Keratinocyte (primary cell): ENCODE results near the gene ZBTB38. TPM values are rescaled to one million over a fixed set of nuclear protein-coding genes. Genes with fewer than 3 reads are reported as not detected.

ENCODE experiments used
- DNase-seq: peaks from one replicate; pipeline ENCODE4 v3.0.0-alpha.2; 2011; ENCODE audit warnings: low read depth, missing footprints, low spot score
- FAIRE-seq: peaks from 2 replicates; lab custom pipeline; 2011; peaks lifted over from hg19 to GRCh38; lab: Jason Lieb, UNC
- H2AFZ ChIP-seq: 2 replicates; pipeline ENCODE4 v1.6.0; 2012; ENCODE audit warnings: low read length, control low read depth, inconsistent platforms; ENCODE audit not compliant: control insufficient read depth
- H3K27ac ChIP-seq: 2 replicates; pipeline ENCODE4 v1.5.1; 2011; ENCODE audit warnings: low read length; ENCODE audit not compliant: control insufficient read depth, insufficient read depth
- H3K27me3 ChIP-seq: 3 replicates; pipeline ENCODE4 v1.6.0; 2011; ENCODE audit warnings: low read length; ENCODE audit not compliant: control insufficient read depth, insufficient read depth; ENCODE audit errors: extremely low read depth
- H3K36me3 ChIP-seq, 2 experiments: 2 replicates in 1 of 2; 3 replicates in 1 of 2; pipeline ENCODE4 v1.5.1; 2011; ENCODE audit warnings: low read length in 2 of 2, mild to moderate bottlenecking in 1 of 2; ENCODE audit not compliant: control insufficient read depth in 2 of 2, insufficient read depth in 2 of 2; ENCODE audit errors: extremely low read depth in 1 of 2
- H3K4me1 ChIP-seq: 3 replicates; pipeline ENCODE4 v1.5.1; 2011; ENCODE audit warnings: low read length; ENCODE audit not compliant: control insufficient read depth, insufficient read depth; ENCODE audit errors: extremely low read depth
- H3K4me2 ChIP-seq: 3 replicates; pipeline ENCODE4 v1.6.0; 2011; ENCODE audit warnings: low read depth, low read length; ENCODE audit not compliant: control insufficient read depth, insufficient read depth; ENCODE audit errors: extremely low read depth
- H3K4me3 ChIP-seq, 3 experiments: fragments of 200-600 bp in 1 of 3; sonication (generic) in 1 of 3; 2 replicates in 2 of 3; 3 replicates in 1 of 3; pipeline ENCODE4 v1.5.1; 2011 to 2016; ENCODE audit warnings: low read length in 3 of 3, mild to moderate bottlenecking in 3 of 3, control low read depth in 2 of 3, inconsistent platforms in 1 of 3, low read depth in 1 of 3, mixed read lengths in 1 of 3, mixed run types in 1 of 3, moderate library complexity in 1 of 3; ENCODE audit not compliant: control insufficient read depth in 2 of 3, insufficient read depth in 2 of 3; ENCODE audit errors: extremely low read depth in 1 of 3
- H3K79me2 ChIP-seq: 2 replicates; pipeline ENCODE4 v1.6.0; 2012; ENCODE audit warnings: low read length; ENCODE audit not compliant: control insufficient read depth, insufficient read depth
- H3K9ac ChIP-seq: 3 replicates; pipeline ENCODE4 v1.6.0; 2011; ENCODE audit warnings: low read length; ENCODE audit not compliant: control insufficient read depth, insufficient read depth; ENCODE audit errors: extremely low read depth
- H3K9me1 ChIP-seq: 3 replicates; pipeline ENCODE4 v1.6.0; 2011; ENCODE audit warnings: low read length; ENCODE audit not compliant: control insufficient read depth, insufficient read depth; ENCODE audit errors: extremely low read depth
- H3K9me3 ChIP-seq: 2 replicates; pipeline ENCODE4 v1.5.1; 2012; ENCODE audit warnings: low read depth, low read length; ENCODE audit not compliant: control insufficient read depth
- H4K20me1 ChIP-seq: 3 replicates; pipeline ENCODE4 v1.6.0; 2011; ENCODE audit warnings: low read length; ENCODE audit not compliant: control insufficient read depth, insufficient read depth; ENCODE audit errors: extremely low read depth
- EZH2 ChIP-seq: IDR thresholded peaks from one replicate; pipeline ENCODE4 v1.6.1; 2012; ENCODE audit warnings: inconsistent platforms, mild to moderate bottlenecking, low read length, moderate library complexity
- dilution Hi-C: fragments of 300-500 bp; cut with MboI; formaldehyde crosslinking; loops from one replicate; pipeline ENCODE4 v1.7.0; 2020; ENCODE audit warnings: low sequenced_read_pairs; ENCODE audit not compliant: extremely low pct_ligation_motif_present
- polyA plus RNA-seq, 5 experiments: library from polyadenylated mRNA; depleted of rRNA in 3 of 5; stranded (reverse) in 3 of 5; stranded (forward) in 1 of 5; unstranded in 1 of 5; fragments of >200 nt; gene quantifications; 1 replicate in 1 of 5; 2 replicates in 3 of 5; 3 replicates in 1 of 5; pipeline versions ENCODE4 v1.2.1 to v1.2.3, GENCODE V29; 2011 to 2012; ENCODE audit warnings: missing spikeins in 2 of 5, low read depth in 1 of 5, low replicate concordance in 1 of 5
- TF ChIP-seq, protein P1 (sequence below), 3 experiments: IDR thresholded peaks in 1 of 3; conservative IDR thresholded peaks in 1 of 3; optimal IDR thresholded peaks in 1 of 3; 2 replicates in 2 of 3; 3 replicates in 1 of 3; pipeline versions ENCODE3 to v1.5.1; 2011; ENCODE audit warnings: low read length in 3 of 3, mild to moderate bottlenecking in 3 of 3, moderate library complexity in 2 of 3, control low read depth in 1 of 3, inconsistent platforms in 1 of 3; ENCODE audit not compliant: insufficient read depth in 2 of 3; ENCODE audit errors: extremely low read depth in 1 of 3

ZBTB38 gene
- polyA plus RNA-seq, 1 donor (not counting 4 experiments of a cell fraction or from before 2014, with no cell fraction given): 34.9 TPM

DNA sequence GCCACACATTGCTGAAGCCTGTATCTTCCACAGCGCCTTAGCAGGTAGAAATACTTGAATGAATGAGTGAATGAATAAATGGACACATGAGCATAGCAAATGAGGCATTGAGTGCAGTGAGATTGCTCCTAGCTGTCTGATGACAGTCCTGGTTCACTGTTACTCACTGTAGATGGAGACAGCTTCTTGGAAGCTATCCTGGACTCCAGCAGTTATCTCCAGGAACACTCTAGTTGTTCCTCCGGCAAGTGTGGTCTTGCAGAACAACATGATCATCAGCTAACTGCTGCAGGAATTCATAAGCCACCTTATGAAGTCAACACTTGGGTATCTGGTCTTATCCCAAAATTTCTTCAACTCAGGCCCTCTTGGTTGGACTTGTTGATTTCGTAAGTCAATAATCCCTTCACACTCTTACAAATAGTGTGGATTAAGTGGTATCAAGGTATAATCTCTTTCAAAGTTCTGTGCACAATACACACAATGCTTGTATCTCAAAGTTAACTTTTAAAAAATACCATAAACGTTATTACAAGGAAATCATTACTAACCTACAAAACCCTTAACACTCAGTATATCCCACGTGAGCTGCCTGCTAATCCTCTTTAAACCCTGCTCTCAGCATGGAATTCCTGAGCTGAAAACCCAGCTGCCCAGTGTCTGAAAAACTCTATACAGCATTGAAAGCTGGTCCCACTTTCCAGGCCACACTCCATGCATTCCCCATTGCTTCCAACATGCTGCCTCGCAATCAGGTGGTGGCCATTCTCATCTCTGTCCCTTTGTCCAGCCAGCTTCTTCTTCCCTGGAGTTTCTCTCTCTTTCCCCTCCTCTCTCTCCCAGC, 14.4 kb upstream of the ZBTB38 start:
- no peak overlapping the region for H3K4me3 ChIP-seq
- H4K20me1 ChIP-seq: no peaks in the 10 kb centered on the region
- no peaks in the 10 kb centered on the region for H3K9me1 ChIP-seq
- H3K27me3 ChIP-seq: no peaks in the 10 kb centered on the region
- DNase-seq (peak; percentile 92), FAIRE-seq (peak; percentile 96)
- peak overlapping the region; percentile 0 for H3K4me2 ChIP-seq
- H3K4me1 ChIP-seq: peaks cover 19% of the 10 kb centered on the region
- no peak overlapping the region for H3K27ac ChIP-seq
- no peaks in the 10 kb centered on the region for H3K9me3 ChIP-seq
- no peak overlapping the region for H3K9ac ChIP-seq
- peak overlapping the region; percentile 24 for H2AFZ ChIP-seq
- TF ChIP-seq, protein P1, sequence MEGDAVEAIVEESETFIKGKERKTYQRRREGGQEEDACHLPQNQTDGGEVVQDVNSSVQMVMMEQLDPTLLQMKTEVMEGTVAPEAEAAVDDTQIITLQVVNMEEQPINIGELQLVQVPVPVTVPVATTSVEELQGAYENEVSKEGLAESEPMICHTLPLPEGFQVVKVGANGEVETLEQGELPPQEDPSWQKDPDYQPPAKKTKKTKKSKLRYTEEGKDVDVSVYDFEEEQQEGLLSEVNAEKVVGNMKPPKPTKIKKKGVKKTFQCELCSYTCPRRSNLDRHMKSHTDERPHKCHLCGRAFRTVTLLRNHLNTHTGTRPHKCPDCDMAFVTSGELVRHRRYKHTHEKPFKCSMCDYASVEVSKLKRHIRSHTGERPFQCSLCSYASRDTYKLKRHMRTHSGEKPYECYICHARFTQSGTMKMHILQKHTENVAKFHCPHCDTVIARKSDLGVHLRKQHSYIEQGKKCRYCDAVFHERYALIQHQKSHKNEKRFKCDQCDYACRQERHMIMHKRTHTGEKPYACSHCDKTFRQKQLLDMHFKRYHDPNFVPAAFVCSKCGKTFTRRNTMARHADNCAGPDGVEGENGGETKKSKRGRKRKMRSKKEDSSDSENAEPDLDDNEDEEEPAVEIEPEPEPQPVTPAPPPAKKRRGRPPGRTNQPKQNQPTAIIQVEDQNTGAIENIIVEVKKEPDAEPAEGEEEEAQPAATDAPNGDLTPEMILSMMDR (optimal IDR thresholded peaks at IDR 0.05 in 1 of 3, IDR thresholded peaks at IDR 0.05 in 1 of 3, conservative IDR thresholded peaks at IDR 0.05 in 1 of 3; ENCODE audit: extremely low read depth in 1 of 3, insufficient read depth in 2 of 3, low read length in 3 of 3): no peak
- TF ChIP-seq EZH2: no peak
- H3K79me2 ChIP-seq: no peaks in the 10 kb centered on the region
- no peaks in the 10 kb centered on the region for H3K36me3 ChIP-seq
- dilution Hi-C loops: no loop called here

DNA sequence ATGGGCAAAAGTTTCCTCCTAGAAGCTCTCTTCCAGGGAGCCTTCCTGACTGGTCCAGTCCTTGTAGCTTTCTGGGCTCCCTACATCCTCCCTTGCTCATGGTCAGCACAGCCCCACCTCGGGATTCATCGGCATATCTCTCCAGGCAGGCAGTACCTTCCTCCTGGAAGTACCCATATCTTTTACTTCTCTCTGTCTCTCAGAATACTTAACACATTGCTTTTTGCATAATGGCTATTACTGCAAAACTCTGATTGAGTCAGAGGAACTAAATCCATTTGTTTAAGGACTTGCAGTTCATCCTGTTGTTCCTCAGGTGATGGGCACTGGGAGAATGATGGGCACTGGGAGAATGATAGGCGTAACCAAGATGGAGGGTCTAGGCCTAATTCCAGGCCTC, 13.8 kb upstream of the ZBTB38 start:
- dilution Hi-C loops: no loop called here
- no peak for TF ChIP-seq EZH2
- TF ChIP-seq, protein P1 (optimal IDR thresholded peaks at IDR 0.05 in 1 of 3, IDR thresholded peaks at IDR 0.05 in 1 of 3, conservative IDR thresholded peaks at IDR 0.05 in 1 of 3; ENCODE audit: extremely low read depth in 1 of 3, insufficient read depth in 2 of 3, low read length in 3 of 3): no peak
- H3K27me3 ChIP-seq: no peaks in the 10 kb centered on the region
- no peak overlapping the region for H3K9ac ChIP-seq
- no peaks in the 10 kb centered on the region for H4K20me1 ChIP-seq
- H3K79me2 ChIP-seq: no peaks in the 10 kb centered on the region
- no peak overlapping the region for H3K27ac ChIP-seq
- peak; percentile 41 for FAIRE-seq
- no peaks in the 10 kb centered on the region for H3K9me3 ChIP-seq
- no peak for DNase-seq
- H3K4me3 ChIP-seq: no peak overlapping the region
- H3K4me2 ChIP-seq: no peak overlapping the region
- H3K4me1 ChIP-seq: peaks cover 19% of the 10 kb centered on the region
- H3K9me1 ChIP-seq: no peaks in the 10 kb centered on the region
- H2AFZ ChIP-seq: no peak overlapping the region
- H3K36me3 ChIP-seq: no peaks in the 10 kb centered on the region
